HG03439 (cell line): ENCODE measurements around the gene ARID5A.
"Not testable (repeated sequence)": the region's sequence is repeated elsewhere in the genome, so short reads cannot be mapped to it uniquely, and the experiment has no call there.

ENCODE experiments used
- ATAC-seq: cut with Tn5 transposase; IDR thresholded peaks from one replicate; pipeline ENCODE4 v1.9.1; 2021; ENCODE audit warnings: mild to moderate bottlenecking, moderate library complexity; ENCODE audit not compliant: unreplicated experiment

Gene ARID5A

DNA sequence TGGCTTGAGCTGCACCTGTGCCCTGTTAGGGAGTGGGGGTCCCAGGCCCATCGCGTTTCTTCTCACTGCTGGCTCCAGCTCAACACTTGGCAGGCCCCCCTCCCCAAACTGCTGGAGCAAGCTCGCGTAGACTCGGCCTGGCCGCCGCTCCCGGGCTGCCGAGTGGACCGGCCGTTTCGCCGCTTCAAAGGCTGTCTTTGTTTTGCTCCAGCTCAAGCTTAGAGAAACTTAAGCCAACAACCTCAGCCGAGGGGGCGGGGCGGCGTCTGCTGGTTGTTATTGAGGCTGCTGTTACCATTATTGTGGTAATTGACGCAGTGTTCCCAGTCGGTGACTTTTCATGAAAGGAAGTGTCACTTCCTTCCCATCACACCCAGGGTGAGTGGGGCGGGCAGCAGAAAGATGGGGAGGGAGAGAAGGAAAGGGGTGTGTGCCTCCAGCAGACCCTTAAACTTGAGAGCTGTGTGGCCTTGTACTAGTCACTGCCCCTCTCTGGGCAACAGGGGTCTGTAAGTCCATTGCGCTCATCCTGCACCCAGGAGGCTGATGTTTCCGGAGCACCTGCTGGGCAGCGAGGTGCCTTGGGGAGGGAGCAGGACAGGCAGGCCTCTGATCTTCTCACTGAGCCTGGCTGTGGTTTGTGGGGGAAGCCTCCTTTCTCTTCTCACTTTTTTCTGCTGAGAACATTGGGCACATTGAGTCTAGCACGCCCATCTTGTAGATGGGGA is 2.1 kb downstream of the ARID5A start:
- ATAC-seq, result no peak

DNA sequence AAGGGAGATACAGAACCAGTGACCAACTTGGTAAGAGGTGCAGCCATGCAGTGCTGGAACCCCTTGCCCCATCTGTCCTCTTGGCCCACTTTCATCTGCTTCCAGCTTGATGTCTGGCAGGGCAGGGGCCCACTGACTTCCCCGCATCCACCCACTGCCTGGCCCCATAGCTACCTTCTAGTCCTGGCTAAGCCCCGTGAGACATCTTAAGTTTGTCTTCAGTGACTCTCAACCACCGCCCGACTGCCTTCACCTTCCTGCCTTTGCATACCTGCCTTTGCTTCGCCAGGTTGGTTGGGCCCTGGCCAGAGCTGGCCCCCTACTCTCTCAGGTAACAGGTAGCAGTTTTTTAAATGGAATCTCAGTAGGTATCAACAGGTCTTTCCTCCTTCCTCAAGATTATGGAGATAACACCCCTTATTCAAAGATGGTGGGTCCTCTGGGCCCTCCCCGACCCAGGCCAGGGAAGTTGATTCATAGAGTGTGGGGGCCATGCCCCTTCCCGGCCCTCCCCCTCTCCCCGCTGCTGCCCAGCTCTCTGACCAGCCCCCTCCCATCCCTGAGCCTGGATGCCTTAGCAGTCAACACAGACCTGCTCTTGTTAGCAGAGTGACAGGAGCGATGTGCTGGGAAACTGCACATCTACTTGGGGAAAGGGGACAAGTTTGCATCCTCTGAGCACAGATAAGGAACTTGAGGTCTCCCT is 2.8 kb downstream of the ARID5A start:
- ATAC-seq, result no peak

DNA sequence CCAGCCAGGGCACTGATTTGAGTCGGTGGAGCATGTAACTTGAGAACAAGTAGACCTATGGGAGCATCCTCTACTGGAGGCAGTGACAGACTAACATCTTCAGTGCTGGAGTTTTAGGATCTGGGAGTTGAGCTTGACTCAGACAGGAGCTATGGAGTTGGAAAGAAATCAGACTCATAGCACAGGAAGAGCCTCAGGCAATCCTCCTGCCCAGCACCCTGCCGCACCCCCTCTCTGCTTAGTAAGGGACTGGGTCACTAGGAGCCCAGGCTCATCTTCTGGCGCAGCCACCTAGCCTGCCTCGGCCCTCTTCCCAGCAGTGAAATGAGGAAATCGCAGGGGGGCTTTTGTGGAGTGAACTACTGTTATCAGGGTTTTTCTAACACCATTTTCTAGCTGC is 3.6 kb downstream of the ARID5A start:
- ATAC-seq, result no peak

DNA sequence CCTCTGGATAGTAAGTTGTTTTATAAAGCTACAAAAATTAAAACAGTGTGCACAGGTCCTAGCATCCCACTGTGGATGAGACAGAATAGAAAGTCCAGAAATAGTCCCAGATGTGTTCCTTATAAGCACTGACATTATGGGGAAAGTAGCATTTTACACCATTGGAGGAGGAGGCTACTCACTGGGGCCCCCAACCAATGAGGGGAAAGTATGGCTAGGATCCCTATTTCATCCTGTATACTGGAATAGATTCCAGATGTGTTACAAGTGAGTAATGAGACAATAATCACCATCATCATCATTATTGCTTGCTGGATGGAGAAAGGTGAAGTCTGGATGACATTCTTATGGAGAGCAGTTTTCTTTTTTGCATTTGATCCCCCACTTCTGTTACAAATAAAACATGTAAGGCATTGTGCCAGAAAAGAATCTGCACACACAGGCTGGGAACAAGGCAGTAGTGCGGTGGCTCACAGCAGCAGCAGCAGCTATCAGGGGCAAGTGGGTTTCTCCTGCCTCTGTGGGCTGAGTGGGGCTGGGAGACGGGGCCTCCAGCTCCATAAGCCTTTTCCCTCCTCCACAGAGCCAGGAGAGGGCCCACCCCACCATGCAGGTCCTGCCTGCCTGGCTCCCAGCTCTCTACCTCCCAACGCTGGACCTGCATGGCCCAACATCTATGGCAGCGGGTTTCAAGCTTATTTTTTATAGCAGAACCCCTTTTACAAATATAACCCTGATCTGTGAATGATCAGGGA is 5.0 kb downstream of the ARID5A start:
- ATAC-seq, result no peak

DNA sequence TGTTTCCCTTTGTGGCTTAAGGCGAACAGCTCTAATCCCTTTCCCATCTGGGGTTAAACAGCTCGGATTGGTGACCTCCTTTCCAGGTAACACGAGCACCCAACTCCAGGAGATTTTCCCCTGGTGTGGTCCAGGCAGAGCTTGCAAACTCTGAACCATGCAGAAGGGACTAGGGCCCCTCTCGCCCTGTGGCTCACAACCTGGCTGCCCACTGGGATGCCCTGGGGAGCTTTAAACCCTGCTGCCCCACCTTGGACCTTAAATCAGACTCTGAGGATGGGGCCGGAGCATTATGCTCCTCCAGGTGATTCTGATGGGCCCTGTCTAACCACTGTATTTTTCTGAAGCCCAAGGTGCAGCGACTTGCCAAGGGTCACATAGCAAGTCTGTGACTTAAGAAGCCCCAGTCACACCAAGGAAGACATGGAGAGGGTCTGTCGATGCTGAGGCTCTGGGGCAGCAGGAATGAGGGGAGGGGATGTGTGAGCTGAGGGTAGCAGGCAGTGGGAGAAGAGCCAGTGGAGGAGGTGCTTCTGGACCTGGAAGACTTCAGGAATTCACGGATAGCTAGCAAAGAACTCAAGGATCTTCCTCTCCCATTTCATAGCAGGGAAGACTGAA is 5.9 kb downstream of the ARID5A start:
- ATAC-seq, result no peak

DNA sequence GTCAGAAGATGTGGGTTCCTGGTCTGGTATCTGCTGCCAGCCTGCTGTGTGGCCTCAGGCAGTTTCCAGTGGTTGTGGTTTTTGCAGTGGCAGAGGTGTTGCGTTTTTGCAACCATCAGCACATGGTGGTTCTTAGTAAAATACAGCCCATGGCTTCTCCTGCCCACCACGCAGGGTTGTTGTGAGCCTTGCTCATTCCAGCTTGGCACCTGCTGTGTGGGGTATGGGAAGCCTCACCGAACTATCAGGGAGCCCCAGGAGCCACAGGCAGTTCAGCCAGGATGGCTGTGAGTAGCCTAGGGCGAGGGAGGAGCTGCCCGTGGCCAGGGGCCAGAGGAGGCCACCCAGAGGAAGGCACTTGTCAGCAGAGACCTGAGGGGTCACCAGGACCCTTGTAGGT is 9.8 kb downstream of the ARID5A start:
- no peak for ATAC-seq

DNA sequence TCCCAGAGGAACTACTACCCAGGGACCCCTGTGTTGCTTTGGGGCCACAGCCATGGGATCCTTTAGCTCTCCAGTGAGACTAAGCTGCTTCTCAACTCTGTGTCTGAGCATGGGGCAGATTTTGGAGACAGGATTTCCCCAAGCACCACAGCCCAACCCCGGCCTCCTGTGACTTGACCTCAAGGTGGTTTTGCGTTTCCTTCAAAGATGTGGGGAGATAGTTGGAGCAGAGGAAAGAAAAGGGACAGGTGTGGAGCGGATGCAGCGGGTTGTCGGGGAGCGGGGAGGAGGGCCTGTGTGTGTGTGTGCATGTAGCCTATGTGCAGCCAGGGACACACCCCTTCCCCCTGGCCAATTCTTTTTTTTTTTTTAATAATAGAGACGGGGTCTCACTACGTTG is 10.2 kb downstream of the ARID5A start:
- no peak for ATAC-seq

DNA sequence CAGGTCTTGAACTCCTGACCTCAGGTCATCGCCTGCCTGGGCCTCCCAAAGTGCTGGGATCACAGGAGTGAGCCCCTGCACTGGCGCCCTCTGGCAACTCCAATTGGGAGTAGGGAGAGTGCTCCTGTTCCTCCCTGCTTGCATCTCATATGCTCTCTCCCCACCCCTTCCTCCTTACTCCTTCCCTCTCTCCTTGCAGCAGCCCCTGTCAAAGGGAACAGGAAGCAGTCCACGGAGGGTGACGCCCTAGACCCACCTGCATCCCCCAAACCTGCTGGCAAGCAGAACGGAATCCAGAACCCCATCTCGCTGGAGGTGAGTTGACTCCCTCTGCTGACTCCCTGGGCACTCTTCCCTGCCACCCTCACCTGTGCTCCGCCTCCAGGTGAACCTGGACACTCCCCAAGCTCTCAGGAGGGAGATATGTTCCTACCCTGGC is 10.7 kb downstream of the ARID5A start:
- no peak for ATAC-seq

DNA sequence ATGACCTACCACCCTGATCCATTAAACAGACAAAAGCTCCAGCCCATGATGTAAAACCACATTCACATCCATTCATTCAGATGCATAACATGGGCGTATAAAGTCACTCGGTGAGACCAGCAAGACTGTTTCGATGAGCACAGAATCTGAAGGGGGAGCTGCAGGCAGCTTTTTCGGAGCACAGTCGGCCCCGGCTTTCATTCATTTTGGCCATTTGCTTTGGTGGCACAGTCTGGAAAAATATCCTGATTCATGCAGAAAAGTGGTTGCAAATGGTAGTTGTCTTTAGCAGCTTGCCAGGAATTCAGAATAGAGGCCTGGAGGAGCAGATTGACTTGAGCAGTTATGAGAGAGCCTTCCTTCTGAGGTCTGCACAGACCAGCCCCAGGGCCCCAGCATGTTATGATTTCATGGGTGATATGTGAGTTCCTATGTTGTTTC is 11.2 kb downstream of the ARID5A start:
- ATAC-seq, result no peak

DNA sequence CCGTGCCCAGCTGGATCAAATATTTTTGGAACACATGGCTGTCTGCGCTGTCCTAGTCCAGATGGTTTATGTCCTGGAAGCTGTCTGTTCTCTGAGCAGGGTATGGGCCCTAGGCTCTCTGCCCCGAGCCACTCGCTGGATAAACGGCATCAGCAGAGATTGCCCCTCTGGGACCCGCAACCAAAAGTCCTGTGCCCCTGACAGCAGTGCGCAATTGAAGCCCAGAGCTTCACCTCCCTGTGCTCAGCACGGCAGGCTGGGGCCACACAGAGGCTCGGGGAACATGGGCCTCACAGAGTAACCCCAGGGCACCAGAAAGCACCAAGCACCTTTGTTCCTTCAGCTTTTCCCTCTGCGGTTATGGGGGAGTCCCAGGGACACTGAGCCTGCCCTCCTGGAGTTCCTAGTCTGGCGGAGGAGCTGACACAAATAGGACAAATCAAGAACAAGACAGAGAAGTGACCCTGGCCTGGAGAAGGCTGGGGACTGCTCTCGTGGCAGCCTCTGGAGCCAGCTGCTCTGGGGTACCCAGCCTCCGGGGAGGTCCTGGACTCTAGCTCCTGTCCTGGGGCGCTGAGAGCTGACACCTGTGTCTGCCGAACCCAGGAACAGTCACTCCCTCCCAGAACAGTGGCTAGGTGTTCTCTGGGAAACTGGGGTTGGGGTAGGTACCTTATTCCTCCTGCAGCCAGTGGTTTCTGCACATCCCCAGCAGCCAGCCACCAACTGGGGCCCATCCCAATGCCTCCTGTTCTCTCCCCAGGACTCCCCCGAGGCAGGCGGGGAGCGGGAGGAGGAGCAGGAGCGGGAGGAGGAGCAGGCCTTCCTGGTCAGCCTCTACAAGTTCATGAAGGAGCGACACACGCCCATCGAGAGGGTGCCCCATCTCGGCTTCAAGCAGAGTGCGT is 12.3 kb downstream of the ARID5A start:
- ATAC-seq, result no peak

DNA sequence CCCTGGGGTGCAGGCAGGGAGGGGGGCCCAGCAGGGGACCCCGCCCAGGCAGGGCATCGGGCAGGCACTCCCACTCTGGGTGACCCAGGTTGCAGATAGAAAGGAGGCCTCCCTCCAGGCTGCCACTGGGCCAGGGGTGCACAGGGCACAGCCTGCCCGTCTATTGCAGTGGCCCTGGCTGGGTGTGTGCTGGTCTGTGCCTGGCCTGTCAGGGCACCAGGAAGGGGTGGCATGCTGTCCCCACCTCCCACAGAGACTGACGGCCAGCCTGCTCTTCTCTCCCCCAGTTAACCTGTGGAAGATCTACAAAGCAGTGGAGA is 12.9 kb downstream of the ARID5A start:
- no peak for ATAC-seq

GRCh38 chr2:96549967-96550786 is 13.6 kb downstream of the ARID5A start:
- no peak for ATAC-seq

DNA sequence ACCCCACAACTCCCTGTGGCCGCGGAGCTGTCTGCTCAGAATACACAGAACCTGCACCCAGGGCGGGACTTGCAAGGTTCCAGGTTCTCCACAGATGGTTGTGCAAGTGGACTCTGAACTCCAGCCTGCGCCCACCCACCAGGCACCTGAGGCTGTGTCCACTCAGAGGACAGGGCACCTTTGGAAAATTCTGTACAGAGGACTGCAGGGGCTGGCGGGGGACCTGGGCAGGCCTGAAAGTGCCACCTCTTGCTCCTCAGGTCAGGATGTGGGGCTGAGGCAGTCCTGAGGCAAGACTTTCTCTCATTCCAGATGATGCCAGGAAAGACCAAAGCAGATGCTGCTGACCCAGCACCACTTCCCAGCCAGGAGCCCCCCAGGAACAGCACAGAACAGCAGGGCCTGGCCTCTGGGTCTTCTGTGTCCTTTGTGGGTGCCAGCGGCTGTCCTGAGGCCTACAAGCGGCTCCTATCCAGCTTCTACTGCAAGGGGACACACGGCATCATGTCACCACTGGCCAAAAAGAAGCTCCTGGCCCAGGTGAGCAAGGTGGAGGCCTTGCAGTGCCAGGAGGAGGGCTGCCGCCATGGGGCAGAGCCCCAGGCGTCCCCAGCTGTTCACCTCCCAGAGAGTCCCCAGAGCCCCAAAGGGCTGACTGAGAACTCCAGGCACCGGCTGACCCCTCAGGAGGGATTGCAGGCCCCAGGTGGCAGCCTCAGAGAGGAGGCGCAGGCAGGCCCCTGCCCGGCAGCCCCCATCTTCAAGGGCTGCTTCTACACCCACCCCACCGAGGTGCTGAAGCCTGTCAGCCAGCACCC is 14.4 kb downstream of the ARID5A start:
- ATAC-seq, result no peak

GRCh38 chr2:96551605-96552314 is 15.2 kb downstream of the ARID5A start:
- ATAC-seq, result no peak

GRCh38 chr2:96552315-96553175 is 16.0 kb downstream of the ARID5A start:
- ATAC-seq, result no peak

- no peak for ATAC-seq
Observed at GRCh38 chr2:96553176-96553956, 16.8 kb downstream of the ARID5A start.

DNA sequence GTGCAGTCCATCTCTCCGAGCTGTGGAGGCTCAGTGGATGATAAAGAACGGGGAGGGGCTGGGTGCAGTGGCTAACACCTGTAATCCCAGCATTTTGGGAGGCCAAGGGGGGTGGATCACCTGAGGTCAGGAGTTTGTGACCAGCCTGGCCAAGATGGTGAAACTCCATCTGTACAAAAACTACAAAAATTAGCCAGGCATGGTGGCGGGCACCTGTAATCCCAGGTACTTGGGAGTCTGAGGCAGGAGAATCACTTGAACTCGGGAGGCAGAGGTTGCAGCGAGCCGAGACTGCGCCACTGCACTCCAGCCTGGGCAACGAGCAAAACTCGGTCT is 17.4 kb downstream of the ARID5A start:
- ATAC-seq, result not testable (repeated sequence)
